Stimulated activated CD8-positive, alpha-beta memory T cell treated with anti-CD3 and anti-CD28 coated beads, Interleukin-4, amount 100 ng/mL, for 4 hours (primary cell): ENCODE measurements around the gene SYNPR.

Source experiments
- DNase-seq, 2 donors: peaks; one replicate each; pipeline ENCODE4 v3.0.0-alpha.2; 2020; ENCODE audit warnings: low read depth in 2 of 2, low spot score in 1 of 2

Gene SYNPR

DNA sequence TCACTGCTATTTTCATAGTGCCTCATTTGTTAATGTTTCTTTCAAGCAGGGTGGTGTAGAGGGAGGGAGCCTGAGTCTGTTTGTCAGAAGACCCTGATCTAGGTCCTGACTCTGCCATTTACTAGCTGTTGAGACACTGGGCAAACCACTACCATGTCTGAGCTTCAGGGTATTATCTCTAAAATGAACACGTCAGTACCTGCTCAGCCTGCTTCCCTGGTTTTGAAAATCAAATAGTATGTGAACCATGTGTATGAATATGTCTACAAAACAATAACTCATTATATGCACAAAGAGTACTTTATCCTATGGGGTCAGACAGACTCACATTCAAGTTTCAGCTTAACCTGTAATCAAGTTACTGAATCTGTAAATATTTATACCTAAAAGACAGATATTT lies 25.1 kb downstream of the SYNPR start:
- no peak for DNase-seq

DNA sequence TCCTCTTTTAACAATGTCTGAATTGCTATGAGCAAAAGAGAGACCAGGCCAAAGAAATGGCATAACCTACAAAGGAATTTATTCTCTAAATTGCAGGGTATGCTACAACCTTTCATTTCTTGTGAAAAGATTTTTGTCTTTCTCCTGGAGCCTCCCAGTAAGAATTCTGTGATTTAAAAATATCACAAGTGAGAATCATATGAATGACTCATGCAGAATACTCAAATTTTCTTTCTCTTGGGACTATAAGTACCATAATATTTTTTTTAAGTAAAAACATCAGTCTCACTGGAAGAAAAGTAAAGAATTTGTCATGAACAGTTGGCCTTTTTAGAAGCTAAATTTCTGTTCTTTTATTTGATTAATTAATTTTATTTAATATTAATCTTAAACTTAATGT lies 26.3 kb downstream of the SYNPR start:
- DNase-seq: no peak

DNA sequence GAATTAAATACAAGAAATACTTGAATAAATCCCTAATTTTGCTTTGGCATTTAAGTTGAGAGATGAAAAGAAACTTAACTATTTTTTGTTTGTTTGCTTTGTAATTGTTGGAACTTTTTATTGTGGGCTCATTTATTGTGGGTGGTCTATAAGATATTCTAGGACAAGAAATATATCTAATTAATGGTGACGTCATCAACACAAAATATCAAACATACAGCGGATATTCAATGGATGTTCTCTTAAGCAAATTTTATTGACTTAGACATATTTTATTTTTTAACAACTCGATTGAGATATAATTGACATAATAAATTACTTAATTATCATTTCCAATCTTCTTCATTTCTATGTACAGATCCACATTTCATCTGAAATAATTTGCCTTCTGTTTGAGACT lies 30.0 kb downstream of the SYNPR start:
- DNase-seq: no peak

DNA sequence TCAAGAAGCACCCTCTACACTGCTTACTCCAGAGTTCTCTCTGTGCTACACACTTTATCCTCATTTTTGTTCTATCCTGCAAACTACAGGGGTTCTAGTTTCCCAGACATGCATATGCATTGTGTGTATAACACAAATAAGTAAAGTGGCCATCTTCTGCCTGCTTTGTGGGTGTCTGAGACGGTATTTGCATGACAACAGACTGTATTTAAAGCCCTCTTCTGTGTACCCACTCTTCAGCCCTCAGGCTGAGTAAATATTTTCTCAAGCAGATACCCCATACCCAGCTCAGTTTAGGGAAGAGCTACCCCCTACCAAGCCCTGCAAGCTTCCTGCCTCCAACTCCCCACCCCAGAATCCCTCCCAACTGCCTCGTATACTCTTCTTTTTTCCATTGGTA lies 31.7 kb downstream of the SYNPR start:
- no peak for DNase-seq

DNA sequence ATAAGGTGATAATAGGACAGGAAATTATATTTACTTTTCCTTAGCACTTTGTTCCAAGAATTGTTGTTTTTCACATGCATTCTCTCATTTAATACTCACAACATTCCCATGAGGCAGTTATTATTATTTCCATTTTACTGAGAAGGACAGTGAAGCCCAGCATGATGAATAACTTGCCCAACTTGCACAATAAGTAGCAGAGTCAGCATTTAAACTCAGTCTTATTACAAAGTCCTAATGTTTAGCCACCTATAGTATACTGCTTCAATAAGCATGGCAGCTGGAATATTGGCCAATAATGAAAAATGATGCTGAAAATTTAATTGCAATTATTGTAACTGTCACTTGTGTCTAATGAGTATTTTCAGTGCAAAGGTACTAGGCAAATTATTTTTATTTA lies 45.7 kb downstream of the SYNPR start:
- DNase-seq: no peak

DNA sequence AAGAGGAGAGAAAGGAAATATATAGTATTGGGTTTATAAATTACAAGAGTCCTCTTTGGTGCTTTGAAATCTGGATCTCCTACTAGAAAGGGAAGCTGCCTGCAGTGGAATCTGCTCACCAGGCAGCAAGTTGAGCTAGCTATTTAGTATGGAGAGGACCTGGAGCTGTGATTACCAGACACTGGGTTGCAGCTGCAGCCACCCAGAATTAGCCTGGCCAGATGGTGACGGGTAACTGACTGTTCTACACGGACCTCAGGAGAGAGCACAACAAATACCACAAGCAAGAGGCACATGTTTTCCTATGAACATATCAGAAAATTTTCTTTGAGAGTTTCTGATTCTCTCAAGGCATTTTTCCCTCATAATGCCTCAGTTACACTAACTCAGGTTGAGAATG lies 46.5 kb downstream of the SYNPR start:
- no peak for DNase-seq

DNA sequence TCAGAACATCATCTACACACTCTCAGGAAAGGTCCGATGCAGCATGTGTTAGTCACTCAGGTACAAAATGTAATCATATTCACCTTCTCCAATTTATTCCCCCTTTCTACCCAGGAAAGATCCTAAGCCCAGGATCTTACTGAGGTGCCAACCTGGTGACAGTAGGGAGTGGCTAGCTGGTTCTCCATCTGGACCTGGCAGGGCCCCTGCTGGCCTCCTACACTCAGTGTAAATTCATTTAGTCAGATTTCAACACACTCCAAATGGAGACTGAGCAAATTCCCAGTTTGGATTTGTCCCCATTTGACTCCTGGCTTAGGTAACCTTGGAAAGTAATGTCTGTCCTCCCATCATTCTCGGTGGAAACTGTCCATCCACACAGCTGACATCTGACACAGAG lies 47.3 kb downstream of the SYNPR start:
- DNase-seq: no peak

DNA sequence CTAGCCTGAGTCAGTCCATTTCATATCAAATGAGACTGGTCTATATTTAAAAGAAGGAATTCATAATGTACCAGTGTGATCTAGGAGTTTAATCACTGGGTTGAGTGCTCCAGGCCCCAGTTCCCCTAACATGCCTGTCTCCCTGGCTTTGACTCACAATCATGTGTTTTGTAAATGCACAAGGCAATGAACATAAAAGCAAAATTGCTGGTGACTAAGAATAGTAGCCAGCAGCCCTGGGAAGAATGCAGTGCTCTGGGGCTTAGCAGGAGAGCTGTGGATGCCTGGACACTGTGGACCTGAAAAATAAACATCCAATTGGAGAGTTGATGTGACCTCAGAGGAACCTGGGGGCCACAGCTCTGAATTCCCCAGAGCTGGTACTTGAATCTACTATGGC lies 50.3 kb downstream of the SYNPR start:
- DNase-seq: no peak

DNA sequence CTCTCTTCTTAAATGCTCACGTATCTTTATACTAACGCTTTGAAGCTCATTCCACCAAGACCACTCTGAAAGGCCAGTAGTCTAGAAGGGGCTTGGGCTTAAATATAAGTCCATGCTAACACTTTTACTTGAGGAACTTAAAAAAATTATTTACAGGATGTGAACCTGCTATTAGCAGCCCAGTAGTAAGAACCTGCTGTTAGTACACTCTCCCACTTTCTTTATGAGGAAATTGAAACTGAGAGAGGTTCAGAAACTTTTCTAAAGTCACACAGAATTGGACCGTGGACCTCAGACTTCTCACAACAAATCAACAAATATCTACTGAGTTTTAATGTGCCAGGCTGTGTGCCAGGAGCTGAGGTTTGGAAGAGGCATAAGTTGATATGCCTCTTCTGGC lies 53.4 kb downstream of the SYNPR start:
- DNase-seq: no peak

DNA sequence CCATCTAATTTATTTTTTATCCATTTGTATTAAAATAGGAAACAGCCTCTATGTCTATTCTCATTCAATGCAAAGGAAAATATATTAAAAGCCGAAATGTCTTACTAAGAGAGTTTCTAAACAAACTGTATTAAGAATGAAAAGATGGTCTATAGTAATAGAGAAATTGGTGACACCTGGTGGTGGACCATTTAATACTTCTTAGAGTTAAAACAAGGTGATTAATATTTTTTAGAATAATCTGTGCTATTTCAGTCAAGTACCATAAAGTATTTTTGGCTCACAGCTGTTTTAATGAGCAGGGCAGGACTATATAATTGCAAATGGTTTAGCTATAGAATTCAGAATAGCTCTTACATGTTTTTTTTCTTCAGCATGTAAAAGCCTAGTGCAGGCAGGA lies 55.7 kb downstream of the SYNPR start:
- DNase-seq: no peak

DNA sequence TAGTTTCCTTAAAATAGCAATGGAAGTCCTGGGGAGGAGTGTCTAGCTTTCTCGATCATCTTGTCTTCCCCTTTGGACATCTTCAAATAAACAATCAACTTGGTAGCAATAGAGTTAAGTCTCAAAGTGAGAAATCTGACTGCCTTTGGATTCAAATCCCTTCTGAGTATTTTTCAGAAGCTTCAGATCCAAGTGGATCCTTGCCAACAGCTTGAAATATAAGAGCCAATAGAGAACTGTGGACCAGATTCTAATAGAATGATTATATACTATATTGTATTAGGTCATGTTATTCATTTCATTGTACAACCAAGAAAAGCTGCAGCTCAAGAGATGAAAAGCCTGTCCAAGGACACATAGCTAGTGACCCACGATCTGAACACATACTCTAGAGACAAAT lies 60.2 kb downstream of the SYNPR start:
- no peak for DNase-seq

DNA sequence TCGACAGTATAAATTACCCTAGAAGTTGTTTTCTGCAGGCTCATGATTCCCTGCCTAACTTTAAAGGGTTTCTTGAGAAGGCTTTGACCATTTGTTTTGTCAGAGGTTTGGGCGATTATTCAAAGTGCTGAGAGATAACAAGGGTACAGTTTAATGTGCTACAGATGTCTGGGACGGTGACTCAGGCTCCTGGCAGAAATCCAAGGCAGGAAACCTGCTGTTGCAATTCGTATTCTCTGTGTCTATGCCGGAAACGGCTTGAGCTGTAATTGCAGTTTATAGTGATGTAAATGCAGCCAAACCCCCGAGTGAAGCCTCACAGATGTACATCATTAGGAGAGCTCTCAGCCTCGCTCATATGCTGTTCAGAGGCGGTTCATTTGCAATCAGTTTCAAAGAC lies 65.6 kb downstream of the SYNPR start:
- DNase-seq: no peak

DNA sequence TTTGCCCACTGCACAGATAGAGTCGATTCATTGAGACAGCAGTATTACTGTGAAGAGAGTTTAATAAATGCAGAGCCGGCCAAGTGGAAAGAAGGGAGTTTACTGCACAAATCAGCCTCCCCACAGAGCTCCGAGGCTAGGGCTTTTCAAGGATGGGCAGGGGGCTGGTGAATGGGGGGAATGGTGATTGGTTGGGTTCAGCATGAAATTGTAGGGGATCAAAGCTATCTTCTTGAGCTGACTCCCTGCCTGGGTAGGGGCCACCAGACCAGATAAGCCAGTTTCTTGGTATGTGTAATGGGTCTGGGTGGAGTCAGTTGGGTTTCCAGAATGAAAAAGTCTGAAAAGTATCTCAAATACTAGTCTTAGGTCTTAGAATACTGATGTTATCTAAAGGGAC lies 66.6 kb downstream of the SYNPR start:
- DNase-seq: no peak

DNA sequence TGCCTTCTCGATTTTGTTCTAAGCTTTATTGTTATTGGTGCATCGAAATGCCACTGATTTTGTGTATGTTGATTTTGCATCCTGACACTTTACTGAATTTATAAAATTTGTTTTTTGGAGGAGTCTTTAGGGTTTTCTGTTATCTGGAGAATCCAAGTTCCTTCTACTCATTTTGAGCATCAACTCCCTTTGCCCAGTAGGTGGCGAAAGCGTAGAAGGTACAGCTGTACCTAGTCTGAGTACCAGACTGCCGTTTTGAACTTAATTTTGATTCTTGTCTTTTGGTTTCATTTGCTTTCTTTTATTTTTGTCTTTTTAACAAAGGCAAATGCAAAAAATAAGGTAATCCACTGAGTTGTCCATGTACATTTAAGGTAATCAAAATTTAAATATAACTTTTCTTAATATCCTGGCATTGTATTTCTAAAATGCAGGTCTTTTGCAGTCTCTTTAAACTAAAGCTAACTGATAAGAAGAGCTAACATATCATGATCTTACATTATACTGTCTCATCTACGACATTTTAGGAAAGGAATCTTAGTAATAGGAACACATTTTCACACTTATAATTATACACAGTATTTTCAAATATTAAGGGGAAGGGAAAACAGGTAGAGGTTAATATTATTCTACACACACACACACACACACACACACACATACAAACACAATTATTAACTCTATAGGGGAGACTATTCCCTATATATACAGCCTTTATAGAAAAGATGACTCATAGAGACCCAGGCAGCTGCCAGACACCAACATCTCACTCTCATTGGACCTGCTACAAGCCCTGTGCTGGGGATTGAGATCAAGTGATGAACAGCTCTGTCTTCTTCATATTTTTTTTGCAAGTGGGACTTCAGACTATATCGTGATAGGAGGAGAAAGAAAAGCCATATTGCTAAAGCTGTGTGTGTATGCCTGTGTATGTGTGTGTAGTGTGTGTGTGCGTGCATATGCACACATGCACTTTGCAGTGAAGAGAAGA lies 71.8 kb downstream of the SYNPR start:
- no peak for DNase-seq

DNA sequence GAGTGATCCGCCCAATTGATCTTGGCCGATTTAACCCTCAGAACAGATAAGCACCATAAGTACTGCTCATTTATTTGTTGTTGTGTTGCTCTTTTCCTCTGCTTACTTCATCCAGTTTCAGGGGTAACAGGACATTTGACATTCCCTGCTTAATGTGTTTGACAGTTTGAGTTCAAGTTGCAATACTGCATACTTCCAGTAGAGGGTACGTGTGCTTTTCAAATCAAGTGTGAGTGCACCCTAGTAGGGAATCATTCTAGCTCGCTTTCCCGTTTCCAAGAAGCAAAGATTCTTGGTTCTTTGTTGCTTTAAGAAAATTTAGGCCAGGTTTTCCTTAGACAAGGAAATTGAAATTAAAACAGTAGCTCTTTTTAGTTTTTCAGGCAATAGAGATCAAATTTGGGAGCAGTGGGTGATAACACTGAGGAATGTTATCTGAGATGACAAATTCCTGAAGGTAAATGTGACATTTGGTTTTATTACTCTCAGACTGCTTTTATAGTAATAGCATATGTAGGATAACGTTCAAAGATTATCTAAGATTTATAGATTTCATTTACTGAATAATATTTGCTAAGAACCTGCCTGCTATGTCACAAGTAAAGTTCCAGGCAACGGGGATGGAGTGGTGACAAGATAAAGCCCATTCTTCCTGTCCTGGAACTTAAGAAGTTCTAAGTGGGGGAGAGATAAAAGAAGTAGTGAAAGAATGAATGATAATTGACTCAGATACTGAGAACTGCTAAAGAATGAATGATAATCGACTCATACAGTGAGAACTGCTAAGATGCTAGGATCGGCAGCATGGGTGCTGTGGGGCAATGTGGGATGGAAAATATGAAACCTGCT lies 73.3 kb downstream of the SYNPR start:
- DNase-seq: no peak

DNA sequence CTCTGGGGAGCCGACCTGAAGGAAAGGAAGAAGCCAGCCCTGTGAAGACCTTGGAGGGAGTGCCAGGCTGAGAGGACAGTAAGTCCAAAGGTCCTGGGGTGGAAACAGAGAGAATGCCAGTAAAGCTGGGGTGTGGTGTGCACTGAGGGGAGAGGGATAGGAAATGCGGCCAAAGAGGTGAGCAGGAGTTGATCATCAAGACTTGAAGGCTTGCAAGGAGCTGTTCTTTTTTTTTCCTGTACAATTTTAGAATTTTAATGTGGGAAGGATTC lies 73.8 kb downstream of the SYNPR start:
- no peak for DNase-seq

DNA sequence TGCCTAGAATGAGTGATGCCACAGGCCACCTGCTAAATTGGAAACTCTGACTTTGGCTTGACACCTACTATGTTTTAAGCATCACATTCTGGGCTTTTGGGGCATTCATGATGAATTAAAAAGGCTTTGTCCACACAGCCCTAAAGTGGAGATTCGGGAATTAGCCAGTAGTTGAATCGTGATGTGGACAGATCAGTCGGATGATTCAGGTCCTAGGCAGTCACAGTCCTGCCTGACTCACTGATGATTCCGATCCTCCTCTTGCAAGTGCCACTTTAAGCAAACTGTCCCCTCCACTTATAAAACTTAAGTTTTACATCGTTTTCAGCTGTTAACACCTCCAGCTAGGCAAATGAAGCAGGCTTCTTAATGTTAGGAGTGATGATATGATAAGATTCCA lies 75.3 kb downstream of the SYNPR start:
- DNase-seq: no peak

DNA sequence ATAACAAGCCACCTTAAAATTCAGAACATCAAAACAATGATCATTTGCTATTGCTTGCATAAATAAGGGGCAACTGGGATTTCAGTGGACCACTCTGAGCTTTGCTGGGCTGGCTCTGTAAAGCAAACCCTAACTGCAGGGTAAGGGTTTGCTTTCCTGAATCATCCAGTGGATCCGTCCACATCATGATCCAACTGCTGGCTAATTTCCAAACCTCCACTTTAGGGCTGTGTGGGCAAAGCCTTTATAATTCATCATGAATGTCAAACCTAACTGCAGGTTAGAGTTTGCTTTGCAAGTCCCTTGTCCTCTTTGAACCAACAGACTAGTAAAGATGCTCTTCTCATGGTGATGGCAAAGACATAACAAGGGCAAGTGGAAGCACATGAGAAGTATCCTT lies 76.1 kb downstream of the SYNPR start:
- no peak for DNase-seq

DNA sequence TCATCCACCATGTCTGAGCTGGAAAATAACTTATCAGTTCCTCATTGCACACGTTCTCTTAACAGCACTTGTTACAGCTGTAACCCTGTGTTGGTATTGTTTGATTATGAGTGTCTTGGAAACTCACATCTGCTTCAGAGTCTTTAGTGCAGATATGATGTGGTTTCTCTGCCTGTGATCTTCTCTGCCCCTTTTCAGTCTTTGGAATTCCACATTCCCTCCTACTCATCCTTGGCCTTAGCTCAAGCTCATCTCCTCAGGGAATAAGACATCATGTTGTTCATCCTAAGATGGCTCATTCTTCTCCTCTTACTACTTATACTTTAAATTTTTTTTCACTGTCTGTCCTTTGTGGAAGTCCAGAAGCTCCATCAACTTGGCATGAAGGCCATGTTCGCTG lies 77.7 kb downstream of the SYNPR start:
- no peak for DNase-seq

DNA sequence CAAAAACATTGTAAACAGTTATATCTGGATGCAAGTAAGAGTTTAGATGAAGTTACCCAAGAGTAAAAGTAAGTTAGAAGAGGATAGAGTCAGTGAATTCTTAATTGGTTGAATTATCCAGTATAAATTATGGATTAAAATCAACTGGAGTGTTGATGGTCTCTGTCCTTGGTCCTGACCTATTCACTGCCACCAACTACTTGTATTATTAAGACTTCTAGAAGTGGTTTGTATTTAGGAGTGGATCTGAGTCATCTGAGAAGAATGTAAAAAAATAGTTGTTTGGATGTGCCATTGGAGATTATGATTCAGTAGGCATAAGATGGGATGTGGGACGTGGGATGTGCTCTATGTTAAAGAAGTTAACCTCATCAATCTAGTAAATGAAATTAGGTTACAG lies 86.4 kb downstream of the SYNPR start:
- no peak for DNase-seq

DNA sequence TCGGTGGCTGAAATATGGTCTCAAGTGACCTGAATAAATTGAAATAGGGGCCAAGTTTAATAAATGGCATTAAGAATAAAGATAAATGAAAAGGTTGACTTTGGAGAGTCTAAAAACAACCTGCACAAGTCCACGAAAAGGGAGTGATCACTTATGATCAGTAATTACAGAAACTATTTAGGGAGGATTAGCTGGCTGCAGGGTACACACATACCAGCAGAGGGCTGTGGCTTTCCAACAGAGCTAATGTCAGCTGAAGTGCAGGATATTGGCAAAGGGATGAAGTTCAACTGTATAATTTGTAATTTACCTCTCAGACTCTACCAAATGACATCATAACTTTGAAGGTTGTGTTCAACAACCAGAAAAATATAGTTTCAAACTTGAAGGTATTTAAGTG lies 86.8 kb downstream of the SYNPR start:
- DNase-seq: no peak

DNA sequence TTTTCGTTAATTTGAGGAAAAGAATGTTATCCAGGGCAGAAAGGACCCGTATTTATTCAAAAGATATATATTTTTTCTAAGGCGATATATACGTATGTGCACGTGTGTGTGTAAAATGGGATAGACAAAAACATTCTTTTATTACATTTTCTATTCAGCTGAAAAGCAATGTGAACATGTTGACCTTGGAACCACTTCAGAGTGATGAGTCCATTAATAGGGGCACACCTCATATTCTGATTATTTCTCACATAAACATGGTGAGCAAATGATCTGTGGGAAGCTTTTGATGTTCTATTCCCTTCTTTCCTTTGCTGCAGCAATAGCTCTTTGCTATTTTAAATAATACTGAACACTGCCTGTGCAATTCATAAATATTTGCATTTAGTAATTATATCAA lies 87.6 kb downstream of the SYNPR start:
- no peak for DNase-seq

DNA sequence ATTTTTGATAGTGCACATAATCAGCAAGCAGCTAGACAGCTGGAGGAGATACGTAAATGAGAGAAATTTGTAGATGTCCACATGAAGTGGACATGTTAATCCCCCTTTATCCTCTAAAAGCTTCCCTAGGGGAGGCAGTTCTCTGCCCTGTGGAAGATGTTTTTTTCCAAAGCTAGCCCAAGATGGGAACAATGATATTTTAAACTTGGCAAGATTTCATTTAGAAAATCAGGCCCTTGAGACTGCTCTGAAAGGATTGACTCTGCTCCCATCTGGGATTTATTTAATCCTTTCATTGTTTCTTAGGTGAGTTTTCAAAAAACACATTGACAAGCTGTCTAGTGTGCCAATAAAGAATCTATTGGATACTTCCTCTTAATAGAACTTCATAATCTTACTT lies 92.0 kb downstream of the SYNPR start:
- no peak for DNase-seq
